Measurements from ENCODE around the gene COX19.

GRCh38 chr7:983004-983615 lies 7.8 kb upstream of the COX19 start, which contains the start of gene CYP2W1:
- TF ChIP-seq, protein P1, sequence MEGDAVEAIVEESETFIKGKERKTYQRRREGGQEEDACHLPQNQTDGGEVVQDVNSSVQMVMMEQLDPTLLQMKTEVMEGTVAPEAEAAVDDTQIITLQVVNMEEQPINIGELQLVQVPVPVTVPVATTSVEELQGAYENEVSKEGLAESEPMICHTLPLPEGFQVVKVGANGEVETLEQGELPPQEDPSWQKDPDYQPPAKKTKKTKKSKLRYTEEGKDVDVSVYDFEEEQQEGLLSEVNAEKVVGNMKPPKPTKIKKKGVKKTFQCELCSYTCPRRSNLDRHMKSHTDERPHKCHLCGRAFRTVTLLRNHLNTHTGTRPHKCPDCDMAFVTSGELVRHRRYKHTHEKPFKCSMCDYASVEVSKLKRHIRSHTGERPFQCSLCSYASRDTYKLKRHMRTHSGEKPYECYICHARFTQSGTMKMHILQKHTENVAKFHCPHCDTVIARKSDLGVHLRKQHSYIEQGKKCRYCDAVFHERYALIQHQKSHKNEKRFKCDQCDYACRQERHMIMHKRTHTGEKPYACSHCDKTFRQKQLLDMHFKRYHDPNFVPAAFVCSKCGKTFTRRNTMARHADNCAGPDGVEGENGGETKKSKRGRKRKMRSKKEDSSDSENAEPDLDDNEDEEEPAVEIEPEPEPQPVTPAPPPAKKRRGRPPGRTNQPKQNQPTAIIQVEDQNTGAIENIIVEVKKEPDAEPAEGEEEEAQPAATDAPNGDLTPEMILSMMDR (conservative IDR thresholded peaks at IDR 0.05): no peak
- TF ChIP-seq ZFX (IDR thresholded peaks at IDR 0.05): no peak

Data from C4-2B (cell line).